GM12891 (cell line): ENCODE results near the gene MAP2K5.

Experiments
- POLR2A ChIP-seq: IDR thresholded peaks from 2 replicates; pipeline ENCODE4 v1.6.1; 2011; ENCODE audit warnings: low read depth, low read length, control low read depth
- SPI1 ChIP-seq: IDR thresholded peaks from 2 replicates; pipeline ENCODE4 v1.6.1; 2011; ENCODE audit warnings: low read depth, low read length, control low read depth

GRCh38 chr15:67755264-67755663, 212.8 kb downstream of the MAP2K5 start:
- TF ChIP-seq POLR2A (no peak), SPI1 (no peak)
